Measurements from ENCODE around the gene ARHGAP12.

The ARHGAP12 gene

DNA sequence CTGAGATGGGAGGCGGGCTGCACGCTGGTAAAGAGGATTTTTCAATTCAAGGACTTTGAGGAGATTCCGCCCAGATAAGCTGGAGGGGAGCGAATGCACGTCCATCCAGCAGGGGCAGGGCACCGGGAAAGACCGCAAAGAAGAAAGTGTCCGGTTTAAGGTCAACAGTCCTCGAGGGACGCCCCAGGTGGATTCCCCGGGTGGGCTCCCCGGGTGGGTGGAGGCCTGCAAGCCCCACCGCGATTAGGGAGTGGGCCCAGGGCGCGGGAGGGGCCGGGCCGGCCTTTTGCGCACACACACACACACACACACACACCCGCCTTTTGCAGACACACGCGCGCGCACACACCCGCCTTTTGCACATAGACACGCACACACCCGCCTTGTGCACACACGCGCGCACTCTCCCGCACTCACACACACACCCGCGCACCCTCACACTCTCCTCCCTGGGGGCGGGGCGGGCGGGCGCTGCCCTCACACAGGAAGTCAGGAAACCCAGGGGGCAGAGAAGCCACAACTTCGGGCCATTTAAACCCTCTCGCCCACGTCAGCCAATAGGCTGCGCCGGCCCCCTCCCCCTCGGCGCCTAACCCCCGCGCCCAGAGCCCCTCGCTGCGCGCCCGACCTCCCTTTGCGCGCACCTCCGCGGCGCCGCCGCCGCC, 615 bp downstream of the ARHGAP12 start:
- Histone ChIP-seq H3K4me3 (ENCODE audit: low read length) (peak overlapping the region; percentile 90), H3K9me2 (replicated peaks; ENCODE audit: control insufficient read depth, low read length) (no peaks in the 10 kb centered on the region), H3K9me3 (ENCODE audit: control insufficient read depth, insufficient read depth, low read length) (no peaks in the 10 kb centered on the region), H3K4me1 (ENCODE audit: control insufficient read depth, low read length) (peaks cover 40% of the 10 kb centered on the region), H3K36me3 (ENCODE audit: control insufficient read depth, low read length) (no peaks in the 10 kb centered on the region), H3K27ac (ENCODE audit: low read depth, low read length) (peak overlapping the region; percentile 27; the same call in 1 of the 2 replicates), H3K27me3 (ENCODE audit: control insufficient read depth, low read length) (no peaks in the 10 kb centered on the region), H3K4me2 (ENCODE audit: low read length) (peak overlapping the region; percentile 85), H4K20me1 (ENCODE audit: control insufficient read depth, insufficient read depth, low read depth, low read length) (peaks cover 16% of the 10 kb centered on the region), H3F3A (ENCODE audit: control insufficient read depth, insufficient read depth) (peaks cover 5% of the 10 kb centered on the region; the same call in 1 of the 2 replicates), H3K79me2 (ENCODE audit: control insufficient read depth, low read length) (peaks cover 54% of the 10 kb centered on the region)
- TF ChIP-seq EZH2phosphoT487 (IDR thresholded peaks at IDR 0.05; ENCODE audit: borderline replicate concordance, low read length) (no peak), CTCF (IDR thresholded peaks at IDR 0.05; ENCODE audit: low read depth, low read length, poor library complexity, severe bottlenecking) (peak; percentile 46)

DNA sequence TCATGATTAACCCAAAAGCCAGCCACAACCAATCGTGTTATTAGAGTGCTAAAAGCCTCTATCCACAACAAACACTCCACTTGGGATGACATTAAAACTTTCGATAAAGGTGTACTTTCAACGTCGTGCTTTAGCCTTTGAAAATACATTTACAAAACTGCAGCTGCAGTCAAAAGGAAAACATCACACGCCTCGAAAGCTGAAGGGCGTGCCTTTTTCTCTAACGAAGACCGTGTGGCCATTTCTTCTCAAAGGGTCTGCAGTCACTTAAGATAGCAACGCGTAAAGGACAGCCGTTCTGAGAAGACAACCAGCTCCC, 1.1 kb downstream of the ARHGAP12 start:
- Histone ChIP-seq H3K4me1 (ENCODE audit: control insufficient read depth, low read length) (peaks cover 40% of the 10 kb centered on the region), H3K4me3 (ENCODE audit: low read length) (peak overlapping the region; percentile 90), H3K36me3 (ENCODE audit: control insufficient read depth, low read length) (no peaks in the 10 kb centered on the region), H3K9me2 (replicated peaks; ENCODE audit: control insufficient read depth, low read length) (no peaks in the 10 kb centered on the region), H3K27ac (ENCODE audit: low read depth, low read length) (no peak overlapping the region), H3K4me2 (ENCODE audit: low read length) (peak overlapping the region; percentile 85), H3K79me2 (ENCODE audit: control insufficient read depth, low read length) (peaks cover 59% of the 10 kb centered on the region), H4K20me1 (ENCODE audit: control insufficient read depth, insufficient read depth, low read depth, low read length) (peaks cover 16% of the 10 kb centered on the region), H3K27me3 (ENCODE audit: control insufficient read depth, low read length) (no peaks in the 10 kb centered on the region), H3F3A (ENCODE audit: control insufficient read depth, insufficient read depth) (peaks cover 5% of the 10 kb centered on the region; the same call in 1 of the 2 replicates), H3K9me3 (ENCODE audit: control insufficient read depth, insufficient read depth, low read length) (no peaks in the 10 kb centered on the region)
- TF ChIP-seq CTCF (IDR thresholded peaks at IDR 0.05; ENCODE audit: low read depth, low read length, poor library complexity, severe bottlenecking) (no peak), EZH2phosphoT487 (IDR thresholded peaks at IDR 0.05; ENCODE audit: borderline replicate concordance, low read length) (no peak)

- TF ChIP-seq EZH2phosphoT487 (IDR thresholded peaks at IDR 0.05; ENCODE audit: borderline replicate concordance, low read length) (no peak), CTCF (IDR thresholded peaks at IDR 0.05; ENCODE audit: low read depth, low read length, poor library complexity, severe bottlenecking) (no peak)
- Histone ChIP-seq H3K27me3 (ENCODE audit: control insufficient read depth, low read length) (no peaks in the 10 kb centered on the region), H3K27ac (ENCODE audit: low read depth, low read length) (no peak overlapping the region), H3K9me3 (ENCODE audit: control insufficient read depth, insufficient read depth, low read length) (no peaks in the 10 kb centered on the region), H3K36me3 (ENCODE audit: control insufficient read depth, low read length) (no peaks in the 10 kb centered on the region), H3F3A (ENCODE audit: control insufficient read depth, insufficient read depth) (peaks cover 5% of the 10 kb centered on the region; the same call in 1 of the 2 replicates), H3K4me1 (ENCODE audit: control insufficient read depth, low read length) (peaks cover 40% of the 10 kb centered on the region), H3K4me2 (ENCODE audit: low read length) (peak overlapping the region; percentile 85), H3K79me2 (ENCODE audit: control insufficient read depth, low read length) (peaks cover 62% of the 10 kb centered on the region), H4K20me1 (ENCODE audit: control insufficient read depth, insufficient read depth, low read depth, low read length) (peaks cover 16% of the 10 kb centered on the region), H3K4me3 (ENCODE audit: low read length) (peak overlapping the region; percentile 90), H3K9me2 (replicated peaks; ENCODE audit: control insufficient read depth, low read length) (no peaks in the 10 kb centered on the region)
Observed at GRCh38 chr10:31926765-31927564, 1.7 kb downstream of the ARHGAP12 start.
